MM.1S (cell line): ENCODE data around the gene PTRH1.

Experiments
- CTCF ChIP-seq: fragments of 300-600 bp; sonication (generic); IDR thresholded peaks from 2 replicates; pipeline ENCODE4 v1.5.1; 2016; ENCODE audit warnings: antibody characterized with exemption, low read length, mixed read lengths
- EZH2 ChIP-seq: fragments of 300-600 bp; sonication (generic); optimal IDR thresholded peaks from 2 replicates; pipeline ENCODE3; 2017; ENCODE audit warnings: low read depth, mild to moderate bottlenecking, antibody characterized with exemption, low read length, mixed read lengths
- EZH2phosphoT487 ChIP-seq: fragments of 300-600 bp; sonication (generic); IDR thresholded peaks from 2 replicates; pipeline ENCODE4 v1.6.1; 2018; ENCODE audit warnings: antibody characterized with exemption, low read length

GRCh38 chr9:127667906-127668305 lies 47.6 kb downstream of the PTRH1 start:
- TF ChIP-seq CTCF (no peak), EZH2 (no peak), EZH2phosphoT487 (no peak)
